GM12874 (cell line): ENCODE results near the gene PACSIN2.

Experiments used
- CTCF ChIP-seq: IDR thresholded peaks from 2 replicates; pipeline ENCODE4 v1.5.1; 2011; ENCODE audit warnings: low read depth, mild to moderate bottlenecking, control low read depth, low read length, moderate library complexity; ENCODE audit not compliant: insufficient read depth

Gene PACSIN2

GRCh38 chr22:42994276-42994916 lies 20.6 kb downstream of the PACSIN2 start:
- TF ChIP-seq CTCF: no peak

GRCh38 chr22:42993651-42994275 lies 21.2 kb downstream of the PACSIN2 start:
- no peak for TF ChIP-seq CTCF

- TF ChIP-seq CTCF: no peak
Observed at GRCh38 chr22:42992886-42993479, 22.0 kb downstream of the PACSIN2 start.

- TF ChIP-seq CTCF: no peak
Observed at GRCh38 chr22:42992092-42992491, 22.9 kb downstream of the PACSIN2 start.

- TF ChIP-seq CTCF: no peak
Observed at GRCh38 chr22:42991010-42991651, 23.8 kb downstream of the PACSIN2 start.

- TF ChIP-seq CTCF: no peak
Observed at GRCh38 chr22:42990131-42990838, 24.7 kb downstream of the PACSIN2 start.

GRCh38 chr22:42986115-42986514 lies 28.8 kb downstream of the PACSIN2 start:
- TF ChIP-seq CTCF: no peak
